H9 (cell line): ENCODE results near the gene PLEKHO1. TPM values are rescaled to one million over a fixed set of nuclear protein-coding genes. Genes with fewer than 3 reads are reported as not detected.
"Not testable (repeated sequence)": the region's sequence is repeated elsewhere in the genome, so short reads cannot be mapped to it uniquely, and the experiment has no call there.

ENCODE experiments used
- DNase-seq: peaks from one replicate; pipeline ENCODE4 v3.0.0-alpha.2; 2017
- H2AFZ ChIP-seq: one replicate; pipeline ENCODE4 v1.6.1; 2013; ENCODE audit warnings: mild to moderate bottlenecking, low read length, control low read depth, moderate library complexity
- H2AK5ac ChIP-seq: 2 replicates; pipeline ENCODE4 v1.6.1; 2013; ENCODE audit warnings: low read length, control low read depth, mixed read lengths; ENCODE audit not compliant: insufficient read length
- H2BK120ac ChIP-seq: one replicate; pipeline ENCODE4 v1.6.1; 2013; ENCODE audit warnings: low read depth, mild to moderate bottlenecking, low read length, control low read depth, inconsistent platforms; ENCODE audit not compliant: poor library complexity, severe bottlenecking
- H2BK12ac ChIP-seq: 2 replicates; pipeline ENCODE4 v1.6.1; 2013; ENCODE audit warnings: low read length, control low read depth, mixed read lengths, low read depth; ENCODE audit not compliant: insufficient read length
- H2BK15ac ChIP-seq: 2 replicates; pipeline ENCODE4 v1.6.1; 2013; ENCODE audit warnings: low read depth, low read length, control low read depth
- H2BK20ac ChIP-seq: one replicate; pipeline ENCODE4 v1.6.1; 2013; ENCODE audit warnings: low read depth, mild to moderate bottlenecking, low read length, control low read depth, inconsistent platforms; ENCODE audit not compliant: poor library complexity, severe bottlenecking
- H2BK5ac ChIP-seq: 2 replicates; pipeline ENCODE4 v1.6.1; 2013; ENCODE audit warnings: low read length, control low read depth, mixed read lengths; ENCODE audit not compliant: insufficient read length
- H3K14ac ChIP-seq: 2 replicates; pipeline ENCODE4 v1.6.1; 2013; ENCODE audit warnings: low read length, control low read depth; ENCODE audit not compliant: insufficient read depth
- H3K18ac ChIP-seq: 2 replicates; pipeline ENCODE4 v1.6.1; 2013; ENCODE audit warnings: low read depth, mild to moderate bottlenecking, mixed read lengths, low read length, control low read depth; ENCODE audit not compliant: insufficient read length
- H3K23ac ChIP-seq: 2 replicates; pipeline ENCODE4 v1.6.1; 2013; ENCODE audit warnings: low read length, control low read depth, mixed read lengths, low read depth; ENCODE audit not compliant: insufficient read length
- H3K23me2 ChIP-seq: 2 replicates; pipeline ENCODE4 v1.6.1; 2013; ENCODE audit warnings: low read depth, mild to moderate bottlenecking, mixed read lengths, low read length, control low read depth; ENCODE audit not compliant: insufficient read length, poor library complexity, severe bottlenecking
- H3K27ac ChIP-seq: 2 replicates; pipeline ENCODE4 v1.5.1; 2013; ENCODE audit warnings: low read length, control low read depth, mixed read lengths, low read depth; ENCODE audit not compliant: insufficient read length
- H3K27me3 ChIP-seq: 2 replicates; pipeline ENCODE4 v1.6.1; 2013; ENCODE audit warnings: low read length, control low read depth, inconsistent platforms; ENCODE audit not compliant: insufficient read depth
- H3K4ac ChIP-seq: 2 replicates; pipeline ENCODE4 v1.6.1; 2013; ENCODE audit warnings: low read depth, mild to moderate bottlenecking, control low read depth, inconsistent platforms, low read length, moderate library complexity
- H3K4me1 ChIP-seq: 2 replicates; pipeline ENCODE4 v1.6.1; 2013; ENCODE audit warnings: low read length, control low read depth, inconsistent platforms; ENCODE audit not compliant: insufficient read depth
- H3K4me2 ChIP-seq: 2 replicates; pipeline ENCODE4 v1.6.1; 2013; ENCODE audit warnings: low read length, control low read depth, mixed read lengths; ENCODE audit not compliant: insufficient read length, insufficient read depth
- H3K56ac ChIP-seq: 2 replicates; pipeline ENCODE4 v1.6.1; 2013; ENCODE audit warnings: low read depth, mild to moderate bottlenecking, mixed read lengths, low read length, control low read depth; ENCODE audit not compliant: insufficient read length
- H3K79me1 ChIP-seq: 2 replicates; pipeline ENCODE4 v1.6.1; 2013; ENCODE audit warnings: low read depth, mild to moderate bottlenecking, moderate library complexity, low read length, control low read depth, inconsistent platforms; ENCODE audit not compliant: insufficient read depth, poor library complexity, severe bottlenecking
- H3K79me2 ChIP-seq: 2 replicates; pipeline ENCODE4 v1.6.1; 2013; ENCODE audit warnings: low read length, control low read depth, inconsistent platforms; ENCODE audit not compliant: insufficient read depth
- H3K9ac ChIP-seq: 2 replicates; pipeline ENCODE4 v1.6.1; 2013; ENCODE audit warnings: low read length, control low read depth, mixed read lengths; ENCODE audit not compliant: insufficient read length; ENCODE audit errors: extremely low read depth
- H3K9me3 ChIP-seq: one replicate; pipeline ENCODE4 v1.6.1; 2013; ENCODE audit warnings: low read depth, low read length, inconsistent platforms; ENCODE audit not compliant: control insufficient read depth
- H3T11ph ChIP-seq: one replicate; pipeline ENCODE4 v1.6.1; 2013; ENCODE audit warnings: mild to moderate bottlenecking, low read length, control low read depth, inconsistent platforms
- H4K20me1 ChIP-seq: one replicate; pipeline ENCODE4 v1.6.1; 2013; ENCODE audit not compliant: control insufficient read depth, insufficient read length, insufficient read depth
- H4K5ac ChIP-seq: 2 replicates; pipeline ENCODE4 v1.6.1; 2013; ENCODE audit warnings: low read depth, mild to moderate bottlenecking, mixed read lengths, low read length, control low read depth; ENCODE audit not compliant: insufficient read length
- H4K8ac ChIP-seq: replicated peaks from 2 replicates; pipeline ENCODE4 v1.6.1; 2013; ENCODE audit warnings: low read length, control low read depth, mixed read lengths, low read depth; ENCODE audit not compliant: insufficient read length
- H4K91ac ChIP-seq: 2 replicates; pipeline ENCODE4 v1.6.1; 2013; ENCODE audit warnings: low read depth, mild to moderate bottlenecking, moderate library complexity, mixed read lengths, low read length, control low read depth; ENCODE audit not compliant: insufficient read length
- H3K27ac Mint-ChIP-seq, 3 experiments: 2 replicates in 2 of 3; 3 replicates in 1 of 3; pipeline ENCODE4 v1.8.0; 2020 to 2021; ENCODE audit warnings: mixed read lengths in 3 of 3, mild to moderate bottlenecking in 1 of 3, moderate library complexity in 1 of 3
- H3K27me3 Mint-ChIP-seq: 2 replicates; pipeline ENCODE4 v1.8.0; 2021; ENCODE audit warnings: low read depth, mild to moderate bottlenecking, moderate library complexity, mixed read lengths
- H3K36me3 Mint-ChIP-seq, 3 experiments: 2 replicates in 2 of 3; 3 replicates in 1 of 3; pipeline ENCODE4 v1.8.0; 2020 to 2021; ENCODE audit warnings: low read depth in 3 of 3, mixed read lengths in 3 of 3; ENCODE audit not compliant: insufficient read depth in 1 of 3
- H3K4me1 Mint-ChIP-seq, 2 experiments: 2 replicates each; pipeline ENCODE4 v1.8.0; 2020; ENCODE audit warnings: mixed read lengths in 2 of 2
- H3K4me3 Mint-ChIP-seq, 2 experiments: 2 replicates in 1 of 2; 3 replicates in 1 of 2; pipeline ENCODE4 v1.8.0; 2020 to 2021; ENCODE audit warnings: mild to moderate bottlenecking in 2 of 2, mixed read lengths in 2 of 2, moderate library complexity in 1 of 2
- H3K9me3 Mint-ChIP-seq, 2 experiments: 2 replicates in 1 of 2; 3 replicates in 1 of 2; pipeline ENCODE4 v1.8.0; 2020; ENCODE audit warnings: mild to moderate bottlenecking in 2 of 2, mixed read lengths in 2 of 2, moderate library complexity in 1 of 2
- WGBS: extraction: QIAGEN DNeasy Blood & Tissue Kit; methylation state at CpG from one replicate; pipeline ENCODE4 v1.1.7; 2013; ENCODE audit warnings: missing lambda C conversion rate, low lambda C conversion rate, mixed read lengths; ENCODE audit not compliant: insufficient read length; ENCODE audit errors: extremely low coverage; 5-methylcytosine and 5-hydroxymethylcytosine counted together
- total RNA-seq: library from RNA; stranded (reverse); gene quantifications from 2 replicates; pipeline ENCODE4 v1.2.1, GENCODE V29; 2021
- TF ChIP-seq, protein P1 (sequence below): fragments of 200-600 bp; sonication (generic); conservative IDR thresholded peaks from 3 replicates; pipeline ENCODE4 v1.8.0; 2021; ENCODE audit warnings: antibody characterized with exemption, mild to moderate bottlenecking

Gene PLEKHO1
- total RNA-seq, 1 experiment from 2014 or later, result 48.1 TPM

DNA sequence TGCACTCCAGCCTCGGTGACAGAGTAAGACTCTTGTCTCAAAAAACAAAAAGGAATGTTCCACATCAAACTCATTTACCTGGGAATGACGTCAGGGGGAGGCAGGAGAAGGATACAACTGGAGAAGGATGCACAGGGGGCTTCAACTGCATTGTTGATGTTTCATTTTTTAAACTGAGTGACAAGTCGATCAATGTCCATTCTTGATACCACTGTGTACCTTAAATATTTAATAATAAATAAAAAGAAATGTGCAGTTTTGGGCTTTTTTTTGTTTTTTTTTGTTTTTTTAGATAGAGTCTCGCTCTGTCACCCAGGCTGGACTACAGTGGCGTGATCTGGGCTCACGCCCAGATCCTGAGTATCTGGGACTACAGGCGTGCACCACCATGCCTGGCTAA lies 35.8 kb downstream of the PLEKHO1 start:
- Histone ChIP-seq H3K4me1 (no peaks in the 10 kb centered on the region), H3K79me1 (no peaks in the 10 kb centered on the region), H3K18ac (no peak overlapping the region), H3K23ac (no peak overlapping the region), H3K9me3 (no peaks in the 10 kb centered on the region), H3K9ac (no peak overlapping the region), H3K27ac (no peak overlapping the region), H3K4me2 (no peak overlapping the region), H3K23me2 (no peaks in the 10 kb centered on the region), H4K91ac (no peak overlapping the region), H3T11ph (no peak overlapping the region), H3K14ac (no peak overlapping the region), H4K5ac (no peak overlapping the region), H3K56ac (no peak overlapping the region), H3K79me2 (no peaks in the 10 kb centered on the region), H3K27me3 (no peaks in the 10 kb centered on the region), H2BK12ac (no peak overlapping the region), H4K8ac (no peak overlapping the region), H4K20me1 (no peaks in the 10 kb centered on the region), H2BK5ac (no peak overlapping the region), H2AK5ac (no peak overlapping the region), H2AFZ (no peak overlapping the region), H3K4ac (no peak overlapping the region), H2BK120ac (no peak overlapping the region), H2BK20ac (no peak overlapping the region), H2BK15ac (no peak overlapping the region)
- H3K4me1 Mint-ChIP-seq, result 0 out of 4 replicates have a peak, but pooled peaks cover 0 to 2% of the 10 kb centered on the region in 2 experiments
- WGBS, result no CpG with 5 or more reads among the region's 7 CpGs
- H3K4me3 Mint-ChIP-seq, result no peak overlapping the region
- H3K9me3 Mint-ChIP-seq, result no peaks in the 10 kb centered on the region
- no peak overlapping the region; a peak in 1 of 7 replicates for H3K27ac Mint-ChIP-seq
- no peaks in the 10 kb centered on the region for H3K36me3 Mint-ChIP-seq
- TF ChIP-seq, protein P1, sequence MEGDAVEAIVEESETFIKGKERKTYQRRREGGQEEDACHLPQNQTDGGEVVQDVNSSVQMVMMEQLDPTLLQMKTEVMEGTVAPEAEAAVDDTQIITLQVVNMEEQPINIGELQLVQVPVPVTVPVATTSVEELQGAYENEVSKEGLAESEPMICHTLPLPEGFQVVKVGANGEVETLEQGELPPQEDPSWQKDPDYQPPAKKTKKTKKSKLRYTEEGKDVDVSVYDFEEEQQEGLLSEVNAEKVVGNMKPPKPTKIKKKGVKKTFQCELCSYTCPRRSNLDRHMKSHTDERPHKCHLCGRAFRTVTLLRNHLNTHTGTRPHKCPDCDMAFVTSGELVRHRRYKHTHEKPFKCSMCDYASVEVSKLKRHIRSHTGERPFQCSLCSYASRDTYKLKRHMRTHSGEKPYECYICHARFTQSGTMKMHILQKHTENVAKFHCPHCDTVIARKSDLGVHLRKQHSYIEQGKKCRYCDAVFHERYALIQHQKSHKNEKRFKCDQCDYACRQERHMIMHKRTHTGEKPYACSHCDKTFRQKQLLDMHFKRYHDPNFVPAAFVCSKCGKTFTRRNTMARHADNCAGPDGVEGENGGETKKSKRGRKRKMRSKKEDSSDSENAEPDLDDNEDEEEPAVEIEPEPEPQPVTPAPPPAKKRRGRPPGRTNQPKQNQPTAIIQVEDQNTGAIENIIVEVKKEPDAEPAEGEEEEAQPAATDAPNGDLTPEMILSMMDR, result no peak
- no peak for DNase-seq
- H3K27me3 Mint-ChIP-seq, result no peaks in the 10 kb centered on the region

DNA sequence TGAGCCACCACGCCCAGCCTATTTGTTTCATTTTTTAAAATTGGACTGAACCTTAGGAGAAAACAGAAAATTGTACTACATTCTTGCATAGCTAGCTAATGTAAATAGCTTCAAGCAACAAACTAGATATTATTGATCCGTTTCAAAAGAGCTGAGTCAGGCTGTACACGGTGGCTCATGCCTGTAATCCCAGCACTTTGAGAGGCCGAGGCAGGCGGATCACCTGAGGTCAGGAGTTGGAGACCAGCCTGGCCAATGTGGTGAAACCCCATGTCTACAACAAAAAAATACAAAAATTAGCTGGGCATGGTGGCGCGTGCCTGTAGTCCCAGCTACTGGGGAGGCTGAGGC lies 36.7 kb downstream of the PLEKHO1 start:
- not testable (repeated sequence) for H3K27me3 Mint-ChIP-seq, H3K27ac Mint-ChIP-seq, H3K4me1 Mint-ChIP-seq, H4K91ac ChIP-seq, H2BK12ac ChIP-seq, H3K36me3 Mint-ChIP-seq, H2BK5ac ChIP-seq, H3K23me2 ChIP-seq, H2BK15ac ChIP-seq, DNase-seq, H2AK5ac ChIP-seq, H3K9ac ChIP-seq, H3T11ph ChIP-seq, H3K14ac ChIP-seq, H3K9me3 Mint-ChIP-seq, H4K20me1 ChIP-seq, H3K27me3 ChIP-seq, H3K4me2 ChIP-seq, H3K79me1 ChIP-seq, H3K23ac ChIP-seq, H3K9me3 ChIP-seq, H4K8ac ChIP-seq, H3K56ac ChIP-seq, H2BK20ac ChIP-seq, H3K27ac ChIP-seq, H3K4me3 Mint-ChIP-seq, H3K79me2 ChIP-seq, H4K5ac ChIP-seq, H2AFZ ChIP-seq, H3K18ac ChIP-seq, H3K4ac ChIP-seq, H3K4me1 ChIP-seq, H2BK120ac ChIP-seq
- no CpG with 5 or more reads among the region's 7 CpGs for WGBS
